B cell (primary cell): ENCODE results near the gene PRDM11. TPM values are rescaled to one million over a fixed set of nuclear protein-coding genes. Genes with fewer than 3 reads are reported as not detected.

Experiments used
- ATAC-seq: fragments of 200-7000 bp; cut with Tn5 transposase; one replicate; pipeline ENCODE4 v1.10.0; 2021; ENCODE audit warnings: low read depth, mild to moderate bottlenecking, moderate number of reproducible peaks, moderate library complexity
- CTCF ChIA-PET: fragments of 350-600 bp; sonication (Branson Sonifier 250); formaldehyde crosslinking; loops from one replicate; lab custom pipeline; 2021; ENCODE audit warnings: antibody characterized with exemption, inconsistent platforms; lab: Charles Lee
- POLR2A ChIA-PET: fragments of 350-600 bp; sonication (Branson Sonifier 250); formaldehyde crosslinking; loops from one replicate; lab custom pipeline; 2021; ENCODE audit warnings: antibody characterized with exemption; lab: Charles Lee
- DNase-seq: peaks from one replicate; pipeline ENCODE4 v3.0.0; 2013
- H2AFZ ChIP-seq: 2 replicates; pipeline ENCODE4 v1.6.1; 2012; ENCODE audit warnings: mild to moderate bottlenecking, low read depth, low read length; ENCODE audit not compliant: insufficient read depth, poor library complexity, severe bottlenecking
- H3K27ac ChIP-seq, 2 donors: 1 replicate in 1 of 2; 2 replicates in 1 of 2; pipeline ENCODE4 v1.5.1; 2012 to 2013; ENCODE audit warnings: low read length in 2 of 2, mild to moderate bottlenecking in 2 of 2, moderate library complexity in 1 of 2
- H3K27me3 ChIP-seq, 4 experiments: fragments of 200-600 bp in 1 of 4; sonication (generic) in 1 of 4; replicated peaks in 1 of 4; 1 replicate in 2 of 4; 2 replicates in 2 of 4; pipeline versions ENCODE4 v1.6.1 to v1.7.0; 2013 to 2016; ENCODE audit warnings: low read length in 3 of 4, mild to moderate bottlenecking in 2 of 4, mixed read lengths in 1 of 4, moderate library complexity in 1 of 4; ENCODE audit not compliant: insufficient read depth in 4 of 4, control insufficient read depth in 3 of 4; ENCODE audit errors: control extremely low read depth in 1 of 4
- H3K36me3 ChIP-seq, 2 experiments: replicated peaks in 1 of 2; 1 replicate in 1 of 2; 2 replicates in 1 of 2; pipeline versions ENCODE4 v1.6.1 to v1.7.1; 2013; ENCODE audit warnings: low read length in 1 of 2; ENCODE audit not compliant: insufficient read depth in 2 of 2, control insufficient read depth in 1 of 2; ENCODE audit errors: control extremely low read depth in 1 of 2, extremely low read depth in 1 of 2
- H3K4me1 ChIP-seq, 2 donors: fragments of 200-600 bp in 1 of 2; sonication (generic) in 1 of 2; 1 replicate in 1 of 2; 2 replicates in 1 of 2; pipeline versions ENCODE4 v1.5.1 to v1.6.1; 2013 to 2017; ENCODE audit warnings: low read length in 2 of 2; ENCODE audit not compliant: control insufficient read depth in 2 of 2, insufficient read depth in 2 of 2
- H3K4me2 ChIP-seq: replicated peaks from 2 replicates; pipeline ENCODE3; 2012; ENCODE audit warnings: mild to moderate bottlenecking, low read depth, low read length; ENCODE audit not compliant: poor library complexity, severe bottlenecking
- H3K4me3 ChIP-seq, 5 experiments: fragments of 200-600 bp in 1 of 5; sonication (generic) in 1 of 5; 1 replicate in 3 of 5; 2 replicates in 2 of 5; pipeline versions ENCODE4 v1.5.1 to v1.7.0; 2011 to 2016; ENCODE audit warnings: low read length in 4 of 5, mild to moderate bottlenecking in 4 of 5, low read depth in 2 of 5, control low read depth in 1 of 5, moderate library complexity in 1 of 5; ENCODE audit not compliant: insufficient read depth in 1 of 5; ENCODE audit errors: control extremely low read depth in 1 of 5, extremely low read depth in 1 of 5
- H3K79me2 ChIP-seq: fragments of 200-600 bp; sonication (generic); one replicate; pipeline ENCODE4 v1.6.0; 2016; ENCODE audit warnings: low read length; ENCODE audit not compliant: control insufficient read depth, insufficient read depth
- H3K9ac ChIP-seq: fragments of 200-600 bp; sonication (generic); 2 replicates; pipeline ENCODE4 v1.6.1; 2017; ENCODE audit warnings: mild to moderate bottlenecking, low read length, moderate library complexity
- H3K9me3 ChIP-seq, 3 donors: one replicate each; pipeline versions ENCODE4 v1.6.1 to v1.7.1; 2013; ENCODE audit warnings: low read length in 2 of 3; ENCODE audit not compliant: control insufficient read depth in 2 of 3, insufficient read depth in 1 of 3; ENCODE audit errors: control extremely low read depth in 1 of 3
- H4K20me1 ChIP-seq: 2 replicates; pipeline ENCODE4 v1.6.0; 2012; ENCODE audit warnings: mild to moderate bottlenecking, low read length; ENCODE audit not compliant: insufficient read depth, control insufficient read depth, poor library complexity, severe bottlenecking
- H3K27ac Mint-ChIP-seq: one replicate; pipeline ENCODE4 v1.8.0; 2021; ENCODE audit warnings: mixed read lengths
- H3K27me3 Mint-ChIP-seq: one replicate; pipeline ENCODE4 v1.8.0; 2021; ENCODE audit warnings: mixed read lengths
- H3K4me1 Mint-ChIP-seq: one replicate; pipeline ENCODE4 v1.8.0; 2021; ENCODE audit warnings: mixed read lengths
- H3K4me3 Mint-ChIP-seq: one replicate; pipeline ENCODE4 v1.8.0; 2021; ENCODE audit warnings: mixed read lengths
- H3K9me3 Mint-ChIP-seq: one replicate; pipeline ENCODE4 v1.8.0; 2022; ENCODE audit warnings: mixed read lengths; ENCODE audit not compliant: insufficient read depth
- EZH2 ChIP-seq: IDR thresholded peaks from 2 replicates; pipeline ENCODE4 v1.6.1; 2012; ENCODE audit warnings: borderline replicate concordance, low read depth, mild to moderate bottlenecking, moderate library complexity, low read length; ENCODE audit not compliant: insufficient read depth, poor library complexity, severe bottlenecking
- WGBS: methylation state at CpG from one replicate; pipeline ENCODE4 v1.1.5; 2013; ENCODE audit warnings: missing lambda C conversion rate; ENCODE audit not compliant: insufficient coverage; 5-methylcytosine and 5-hydroxymethylcytosine counted together
- intact Hi-C: fragments of 100-400 bp; cut with micrococcal nuclease; formaldehyde crosslinking; loops from one replicate; pipeline ENCODE4 v1.10.0; 2022
- polyA plus RNA-seq: library from polyadenylated mRNA; depleted of rRNA; stranded (reverse); fragments of >200 nt; gene quantifications from 2 replicates; pipeline ENCODE4 v1.2.3, GENCODE V29; 2012
- total RNA-seq, 2 donors: library from RNA; stranded (reverse); fragments of 120-200 nt in 1 of 2; gene quantifications; 1 replicate in 1 of 2; 2 replicates in 1 of 2; pipeline versions ENCODE4 v1.2.3 to v1.2.4, GENCODE V29; 2013 to 2022
- TF ChIP-seq, protein P1 (sequence below): fragments of 200-600 bp; IDR thresholded peaks from one replicate; pipeline ENCODE4 v1.8.0; 2022; ENCODE audit warnings: antibody characterized with exemption, mild to moderate bottlenecking

PRDM11 gene
- total and polyA plus RNA-seq, 2 donors (not counting 1 experiment from before 2014, with no cell fraction given) = 9.5 to 26.2 TPM

- Histone ChIP-seq H3K9ac (no peak overlapping the region), H4K20me1 (no peaks in the 10 kb centered on the region), H3K4me2 (no peak overlapping the region), H3K4me3 (no peak overlapping the region), H3K27me3 (peaks cover 0 to 16% (median 7%) of the 10 kb centered on the region in 4 experiments), H3K4me1 (no peaks in the 10 kb centered on the region), H3K36me3 (no peaks in the 10 kb centered on the region), H3K9me3 (no peaks in the 10 kb centered on the region), H3K79me2 (no peaks in the 10 kb centered on the region), H3K27ac (no peak overlapping the region), H2AFZ (no peak overlapping the region)
- CTCF ChIA-PET = no interaction called here
- DNase-seq = no peak
- Mint-ChIP-seq H3K4me3 (no peak overlapping the region), H3K27ac (no peak overlapping the region), H3K27me3 (peaks cover 75% of the 10 kb centered on the region), H3K9me3 (peaks cover 2% of the 10 kb centered on the region), H3K4me1 (no peaks in the 10 kb centered on the region)
- intact Hi-C loops = no loop called here
- POLR2A ChIA-PET = no interaction called here
- WGBS = no CpG with 5 or more reads among the region's 6 CpGs
- no peak for ATAC-seq
- TF ChIP-seq, protein P1, sequence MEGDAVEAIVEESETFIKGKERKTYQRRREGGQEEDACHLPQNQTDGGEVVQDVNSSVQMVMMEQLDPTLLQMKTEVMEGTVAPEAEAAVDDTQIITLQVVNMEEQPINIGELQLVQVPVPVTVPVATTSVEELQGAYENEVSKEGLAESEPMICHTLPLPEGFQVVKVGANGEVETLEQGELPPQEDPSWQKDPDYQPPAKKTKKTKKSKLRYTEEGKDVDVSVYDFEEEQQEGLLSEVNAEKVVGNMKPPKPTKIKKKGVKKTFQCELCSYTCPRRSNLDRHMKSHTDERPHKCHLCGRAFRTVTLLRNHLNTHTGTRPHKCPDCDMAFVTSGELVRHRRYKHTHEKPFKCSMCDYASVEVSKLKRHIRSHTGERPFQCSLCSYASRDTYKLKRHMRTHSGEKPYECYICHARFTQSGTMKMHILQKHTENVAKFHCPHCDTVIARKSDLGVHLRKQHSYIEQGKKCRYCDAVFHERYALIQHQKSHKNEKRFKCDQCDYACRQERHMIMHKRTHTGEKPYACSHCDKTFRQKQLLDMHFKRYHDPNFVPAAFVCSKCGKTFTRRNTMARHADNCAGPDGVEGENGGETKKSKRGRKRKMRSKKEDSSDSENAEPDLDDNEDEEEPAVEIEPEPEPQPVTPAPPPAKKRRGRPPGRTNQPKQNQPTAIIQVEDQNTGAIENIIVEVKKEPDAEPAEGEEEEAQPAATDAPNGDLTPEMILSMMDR = no peak
- TF ChIP-seq EZH2 = no peak
These were observed 127.1 kb downstream of the PRDM11 start for GRCh38 chr11:45273509-45273908.

DNA sequence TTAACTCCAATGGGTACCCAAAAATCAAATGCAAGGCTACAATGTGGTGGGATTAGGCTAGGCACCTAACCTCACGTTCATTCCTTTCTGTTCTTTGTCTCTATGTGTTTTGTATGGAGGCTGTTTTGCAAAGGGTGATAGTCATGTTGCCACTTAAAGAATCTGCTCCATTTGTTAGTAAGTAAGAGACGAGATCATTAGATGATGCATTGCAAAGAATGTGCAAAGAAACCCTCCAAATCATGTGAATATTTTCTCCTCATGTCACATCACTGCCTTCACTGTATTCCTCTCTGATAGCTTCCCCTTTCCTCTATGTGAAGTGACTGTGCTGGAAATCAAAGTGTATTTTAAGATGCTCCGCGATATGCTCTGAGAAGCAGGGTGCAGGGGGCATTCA is 127.8 kb downstream of the PRDM11 start:
- Histone ChIP-seq H3K27me3 (peaks cover 0 to 16% (median 7%) of the 10 kb centered on the region in 4 experiments), H3K4me3 (no peak overlapping the region), H3K9me3 (peaks cover 0 to under 1% (median 0%) of the 10 kb centered on the region in 3 donors), H4K20me1 (no peaks in the 10 kb centered on the region), H3K9ac (no peak overlapping the region), H3K79me2 (no peaks in the 10 kb centered on the region), H3K27ac (no peak overlapping the region), H3K4me2 (no peak overlapping the region), H2AFZ (no peak overlapping the region), H3K4me1 (no peaks in the 10 kb centered on the region), H3K36me3 (no peaks in the 10 kb centered on the region)
- Mint-ChIP-seq H3K4me1 (no peaks in the 10 kb centered on the region), H3K9me3 (peaks cover 2% of the 10 kb centered on the region), H3K27me3 (peaks cover 72% of the 10 kb centered on the region), H3K4me3 (no peak overlapping the region), H3K27ac (no peak overlapping the region)
- 100% methylated on average over 1 of the region's 4 CpGs for WGBS
- ATAC-seq = no peak
- ChIA-PET CTCF (no interaction called here), POLR2A (no interaction called here)
- no peak for DNase-seq
- intact Hi-C loops = no loop called here
- TF ChIP-seq, protein P1 = no peak
- no peak for TF ChIP-seq EZH2
